ENCODE data around the gene ZAR1L. TPM values are rescaled to one million over a fixed set of nuclear protein-coding genes. Genes with fewer than 3 reads are reported as not detected.
"Not testable (repeated sequence)": the region's sequence is repeated elsewhere in the genome, so short reads cannot be mapped to it uniquely, and the experiment has no call there.

The ZAR1L gene
- not detected for total RNA-seq
- long read RNA-seq: 0 reads

GRCh38 chr13:32315238-32316027 is at the start of gene ZAR1L, which contains the start of gene BRCA2:
Gene ZAR1L, minus strand, starts transcription at chr13:32315363. Its CDS starts 3,438 bp downstream, at chr13:32311925.
Gene BRCA2, plus strand, starts transcription at chr13:32315508. Its CDS starts 953 bp downstream, at chr13:32316461.
- DNase-seq (peak; percentile 95), ATAC-seq (peak; percentile 97)
- Histone ChIP-seq H3K4me3 (peak within 1 kb of the TSS; percentile 88), H3K9me3 (no peaks in the 10 kb centered on the region), H3K36me3 (no peaks in the 10 kb centered on the region), H3K27ac (peak within 1 kb of the TSS; percentile 99), H3K4me1 (peaks cover 9% of the 10 kb centered on the region), H3K27me3 (no peaks in the 10 kb centered on the region)
- intact Hi-C loops (cut with DNase I): no loop called here
- TF ChIP-seq, protein P1, sequence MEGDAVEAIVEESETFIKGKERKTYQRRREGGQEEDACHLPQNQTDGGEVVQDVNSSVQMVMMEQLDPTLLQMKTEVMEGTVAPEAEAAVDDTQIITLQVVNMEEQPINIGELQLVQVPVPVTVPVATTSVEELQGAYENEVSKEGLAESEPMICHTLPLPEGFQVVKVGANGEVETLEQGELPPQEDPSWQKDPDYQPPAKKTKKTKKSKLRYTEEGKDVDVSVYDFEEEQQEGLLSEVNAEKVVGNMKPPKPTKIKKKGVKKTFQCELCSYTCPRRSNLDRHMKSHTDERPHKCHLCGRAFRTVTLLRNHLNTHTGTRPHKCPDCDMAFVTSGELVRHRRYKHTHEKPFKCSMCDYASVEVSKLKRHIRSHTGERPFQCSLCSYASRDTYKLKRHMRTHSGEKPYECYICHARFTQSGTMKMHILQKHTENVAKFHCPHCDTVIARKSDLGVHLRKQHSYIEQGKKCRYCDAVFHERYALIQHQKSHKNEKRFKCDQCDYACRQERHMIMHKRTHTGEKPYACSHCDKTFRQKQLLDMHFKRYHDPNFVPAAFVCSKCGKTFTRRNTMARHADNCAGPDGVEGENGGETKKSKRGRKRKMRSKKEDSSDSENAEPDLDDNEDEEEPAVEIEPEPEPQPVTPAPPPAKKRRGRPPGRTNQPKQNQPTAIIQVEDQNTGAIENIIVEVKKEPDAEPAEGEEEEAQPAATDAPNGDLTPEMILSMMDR (IDR thresholded peaks at IDR 0.05): no peak

GRCh38 chr13:32362574-32362973 is 47.4 kb upstream of the ZAR1L start:
- Histone ChIP-seq H3K4me1 (no peaks in the 10 kb centered on the region), H3K27me3 (no peaks in the 10 kb centered on the region), H3K36me3 (no peaks in the 10 kb centered on the region), H3K9me3 (no peaks in the 10 kb centered on the region), H3K27ac (no peak overlapping the region), H3K4me3 (no peak overlapping the region)
- DNase-seq (no peak), ATAC-seq (peak; percentile 21)
- TF ChIP-seq, protein P1 (IDR thresholded peaks at IDR 0.05): no peak
- intact Hi-C loops (cut with DNase I): no loop called here

DNA sequence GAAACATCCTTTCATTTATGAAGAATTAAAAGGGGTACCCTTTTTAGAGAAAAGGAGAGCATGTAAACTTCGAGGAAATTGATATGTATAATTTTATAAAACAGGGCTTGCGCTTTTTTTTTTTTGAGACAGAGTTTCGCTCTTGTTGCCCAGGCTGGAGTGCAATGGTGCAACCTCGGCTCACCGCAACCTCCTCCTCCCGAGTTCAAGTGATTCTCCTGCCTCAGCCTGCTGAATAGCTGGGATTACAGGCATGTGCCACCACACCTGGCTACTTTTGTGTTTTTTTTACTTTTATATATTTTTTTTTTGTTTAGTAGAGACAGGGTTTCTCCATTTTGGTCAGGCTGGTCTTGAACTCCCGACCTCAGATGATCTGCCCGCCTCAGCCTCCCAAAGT is 40.8 kb upstream of the ZAR1L start:
- H3K9me3 ChIP-seq; H3K4me1 ChIP-seq; intact Hi-C loops (cut with DNase I); H3K27me3 ChIP-seq; H3K4me3 ChIP-seq; DNase-seq; H3K27ac ChIP-seq; ATAC-seq; H3K36me3 ChIP-seq: not testable (repeated sequence)

DNA sequence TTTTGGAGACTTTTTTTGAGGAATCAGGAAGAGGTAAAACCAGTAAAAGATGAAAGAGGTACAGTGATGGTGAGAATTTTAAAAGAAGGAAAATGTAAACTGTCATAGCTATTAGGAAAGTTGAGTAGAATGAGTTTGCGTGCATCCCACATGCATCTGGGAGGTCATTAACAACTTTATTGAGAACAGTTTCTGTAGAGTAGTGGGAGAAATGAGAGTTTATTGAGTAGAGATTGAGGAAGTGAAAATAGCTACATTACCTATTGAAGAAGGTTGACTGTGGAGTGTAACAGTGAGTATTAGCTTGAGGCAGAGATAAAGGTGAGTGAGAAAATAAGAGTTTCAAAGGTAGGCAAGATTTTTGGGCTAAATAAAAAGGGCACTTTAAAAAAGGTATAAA is 38.9 kb upstream of the ZAR1L start:
- H3K27me3 ChIP-seq: no peaks in the 10 kb centered on the region
- ATAC-seq: no peak
- H3K9me3 ChIP-seq: no peaks in the 10 kb centered on the region
- H3K36me3 ChIP-seq: no peaks in the 10 kb centered on the region
- H3K27ac ChIP-seq: no peak overlapping the region
- intact Hi-C loops (cut with DNase I): no loop called here
- no peak overlapping the region for H3K4me3 ChIP-seq
- TF ChIP-seq, protein P1 (IDR thresholded peaks at IDR 0.05): no peak
- no peak for DNase-seq
- H3K4me1 ChIP-seq: no peaks in the 10 kb centered on the region

- H3K4me3 ChIP-seq; H3K4me1 ChIP-seq; H3K27me3 ChIP-seq; H3K36me3 ChIP-seq; ATAC-seq; H3K9me3 ChIP-seq; intact Hi-C loops (cut with DNase I); DNase-seq; H3K27ac ChIP-seq: not testable (repeated sequence)
Measured at GRCh38 chr13:32350839-32351441, 35.8 kb upstream of the ZAR1L start.

DNA sequence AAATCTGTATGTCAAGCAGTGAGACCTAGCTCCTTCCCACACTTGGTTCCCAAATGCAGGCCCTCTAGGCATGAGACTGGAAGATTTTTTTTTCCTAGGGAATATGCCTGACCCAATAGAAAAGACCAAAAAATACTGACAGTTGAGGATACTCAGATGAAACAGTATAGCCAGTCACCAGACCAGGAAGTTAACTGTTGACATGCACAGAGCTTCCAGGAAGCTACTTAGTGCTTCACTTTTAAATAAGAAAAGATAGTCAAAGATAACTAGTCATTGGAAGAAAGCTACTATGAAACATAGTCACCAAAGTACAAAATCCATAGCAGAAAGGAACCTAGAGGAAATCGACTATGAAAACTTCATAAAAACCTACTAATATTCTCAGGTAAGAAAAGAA is 32.5 kb upstream of the ZAR1L start:
- Histone ChIP-seq H3K27ac (no peak overlapping the region), H3K4me3 (no peak overlapping the region), H3K4me1 (no peaks in the 10 kb centered on the region), H3K36me3 (no peaks in the 10 kb centered on the region), H3K9me3 (no peaks in the 10 kb centered on the region), H3K27me3 (no peaks in the 10 kb centered on the region)
- intact Hi-C loops (cut with DNase I): no loop called here
- DNase-seq (no peak), ATAC-seq (no peak)
- TF ChIP-seq, protein P1 (IDR thresholded peaks at IDR 0.05): no peak
